A204.1 (cell line): ENCODE results near the gene IL16.
"Not testable (repeated sequence)": the region's sequence is repeated elsewhere in the genome, so short reads cannot be mapped to it uniquely, and the experiment has no call there.

Experiments used
- FAIRE-seq: peaks from 2 replicates; lab custom pipeline; 2012; peaks lifted over from hg19 to GRCh38; lab: Jason Lieb, UNC

The IL16 gene

DNA sequence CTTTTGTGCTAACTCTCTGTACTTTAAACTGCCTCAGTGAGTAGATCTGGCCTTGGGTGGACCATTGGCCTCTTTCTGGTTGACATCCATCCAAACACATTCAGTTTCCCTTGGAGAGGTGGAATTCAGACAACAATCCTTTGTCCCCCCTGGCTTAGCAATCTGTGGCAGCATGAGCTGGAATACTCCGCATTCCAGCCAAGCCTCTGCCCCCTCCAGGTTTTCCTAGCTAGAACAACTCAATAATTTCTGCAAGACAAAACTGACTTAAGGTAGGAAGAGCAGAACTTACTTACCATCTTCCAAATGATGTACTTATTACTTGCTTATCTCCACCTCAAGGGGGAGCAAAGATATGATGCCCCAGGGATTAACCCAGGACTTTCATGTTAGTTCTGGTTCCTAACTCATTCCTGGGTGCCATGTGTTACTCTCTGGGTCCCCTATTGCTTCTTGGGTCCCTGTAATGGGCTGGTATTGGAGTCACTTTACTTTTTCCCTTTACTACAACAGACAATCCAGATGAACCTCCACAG lies 21.8 kb upstream of the IL16 start:
- FAIRE-seq: no peak

- FAIRE-seq: no peak
Measured at GRCh38 chr15:81175496-81175895, 21.2 kb upstream of the IL16 start.

GRCh38 chr15:81176291-81176893 lies 20.3 kb upstream of the IL16 start:
- no peak for FAIRE-seq

DNA sequence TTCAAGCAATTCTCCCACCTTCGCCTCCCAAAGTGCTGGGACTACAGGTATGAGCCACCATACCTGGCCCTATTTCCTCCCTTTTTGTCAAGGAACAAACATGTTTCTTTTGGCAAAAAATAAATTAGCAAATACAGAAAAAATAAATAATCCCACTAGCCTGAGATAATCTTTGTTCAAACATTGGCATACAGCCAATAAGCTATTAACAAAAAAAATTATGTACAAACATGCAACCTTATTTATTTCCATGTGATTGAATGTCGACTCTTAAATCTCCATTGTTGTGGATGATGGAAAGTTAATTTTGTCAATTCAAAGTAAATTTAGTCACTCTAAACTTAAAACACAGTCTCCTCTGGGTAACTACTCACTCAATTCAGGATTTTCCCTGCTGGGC lies 18.3 kb upstream of the IL16 start:
- FAIRE-seq: no peak

- FAIRE-seq: no peak
Measured at GRCh38 chr15:81181220-81181619, 15.5 kb upstream of the IL16 start.

DNA sequence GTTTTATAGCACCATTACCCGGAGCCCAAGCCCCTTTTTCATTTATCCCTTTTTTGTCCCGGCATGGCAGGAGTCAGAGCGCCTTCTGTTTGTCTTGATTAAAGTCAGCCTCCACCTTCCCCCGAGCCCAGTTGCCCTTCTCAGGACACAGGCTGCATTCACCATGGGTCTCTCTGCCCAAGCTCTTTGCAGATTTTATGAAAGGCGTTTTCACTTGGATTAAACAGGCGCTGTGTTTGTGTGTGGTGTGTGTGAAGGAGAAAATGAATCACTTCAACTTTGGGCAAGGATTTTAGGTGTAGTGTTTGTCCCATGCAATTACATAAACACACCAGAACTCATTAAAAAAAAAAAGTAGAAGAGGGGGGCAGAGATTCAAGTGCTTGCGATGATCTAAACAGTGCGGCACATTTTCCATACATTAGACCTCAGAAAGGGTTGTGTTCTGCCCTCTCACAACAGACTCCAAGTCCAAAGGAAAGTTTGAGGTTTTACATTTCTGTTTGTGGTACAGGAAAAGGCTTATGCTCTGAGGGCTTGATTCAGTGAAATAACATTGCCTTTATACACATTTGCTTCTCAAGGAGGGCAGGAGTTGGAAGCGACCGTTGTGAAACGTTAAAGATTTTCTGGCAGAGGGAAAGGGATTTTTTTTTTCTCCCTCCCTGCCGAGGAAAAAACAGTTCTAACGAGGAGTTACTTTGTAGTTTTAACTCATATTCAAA lies 14.5 kb upstream of the IL16 start:
- no peak for FAIRE-seq

GRCh38 chr15:81182756-81183438 lies 13.8 kb upstream of the IL16 start:
- no peak for FAIRE-seq

- no peak for FAIRE-seq
Measured at GRCh38 chr15:81183439-81183775, 13.3 kb upstream of the IL16 start.

DNA sequence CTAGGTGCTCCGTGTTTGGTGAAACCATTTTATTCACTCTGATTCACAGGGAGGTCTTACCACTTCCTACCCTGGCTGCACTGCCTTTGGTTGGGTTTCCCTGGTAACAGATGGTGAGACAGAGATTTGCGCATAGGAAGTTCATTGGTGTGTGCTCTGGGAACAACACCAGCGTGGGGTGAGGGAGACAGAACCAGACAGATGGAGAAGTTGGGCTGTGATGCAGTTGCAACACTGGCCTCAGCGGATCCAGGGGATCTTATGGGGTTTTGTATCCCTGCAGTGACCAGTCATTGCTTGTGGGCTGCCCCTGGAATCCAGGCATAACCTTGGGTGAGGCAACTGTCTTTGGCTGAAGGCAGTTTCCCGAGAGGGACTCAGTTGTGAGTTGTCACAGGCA lies 12.5 kb upstream of the IL16 start:
- no peak for FAIRE-seq

GRCh38 chr15:81185631-81186295 lies 10.9 kb upstream of the IL16 start:
- FAIRE-seq: no peak

GRCh38 chr15:81188354-81188753 lies 8.3 kb upstream of the IL16 start:
- no peak for FAIRE-seq

GRCh38 chr15:81189583-81190283 lies 6.9 kb upstream of the IL16 start:
- FAIRE-seq: no peak

DNA sequence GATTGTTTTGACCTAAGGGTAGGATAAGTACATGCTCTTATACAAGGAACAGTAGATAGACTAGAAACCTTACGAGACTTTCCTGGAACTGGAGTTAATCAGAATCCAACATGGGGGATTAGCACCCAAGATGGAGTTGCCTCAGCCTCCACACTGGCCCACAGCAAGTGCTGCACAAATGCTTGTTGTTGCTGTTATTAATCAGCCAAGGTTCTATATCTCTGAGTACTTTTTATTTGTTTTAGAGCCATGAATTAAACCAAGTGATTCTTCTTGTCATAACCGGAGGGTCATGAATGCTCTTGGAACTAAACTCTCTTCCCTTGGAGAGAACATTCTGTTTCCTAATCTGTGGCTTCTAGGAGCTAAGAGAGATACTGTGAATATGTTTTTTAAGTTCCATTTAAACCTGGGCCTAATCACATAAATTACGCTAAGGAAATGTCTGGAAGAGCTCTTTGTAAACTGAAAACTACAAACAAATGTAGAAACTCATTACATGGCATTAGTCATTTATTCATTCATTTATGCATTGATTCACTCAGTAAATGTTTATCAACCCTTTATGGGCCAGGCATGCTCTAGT lies 5.7 kb upstream of the IL16 start:
- FAIRE-seq: no peak

DNA sequence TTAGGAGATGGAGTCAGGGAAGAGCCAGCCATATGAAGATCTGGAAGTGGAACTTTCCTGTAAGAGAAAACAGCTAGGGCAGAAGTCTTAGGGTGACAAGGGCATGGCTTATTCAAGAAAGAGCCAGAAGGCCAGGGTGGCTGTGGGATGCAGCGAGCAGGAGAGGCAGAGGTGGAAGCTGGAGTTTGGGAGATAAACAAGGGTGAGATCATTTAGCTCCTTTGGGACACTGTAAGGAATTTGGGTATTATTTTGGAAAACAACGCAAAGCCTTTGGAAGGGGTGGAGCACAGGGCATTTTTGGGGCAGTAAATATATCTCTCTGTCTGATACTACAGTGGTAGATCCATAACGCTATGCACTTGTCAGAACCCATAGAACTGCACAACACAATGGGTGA lies 5.0 kb upstream of the IL16 start:
- FAIRE-seq: no peak

- no peak for FAIRE-seq
Measured at GRCh38 chr15:81194723-81195122, 2.0 kb upstream of the IL16 start.

- no peak for FAIRE-seq
Measured at GRCh38 chr15:81195339-81195864, 1.3 kb upstream of the IL16 start.

GRCh38 chr15:81197255-81197630 lies 564 bp downstream of the IL16 start:
- no peak for FAIRE-seq

GRCh38 chr15:81197688-81198281 lies 1.1 kb downstream of the IL16 start:
- FAIRE-seq: no peak

DNA sequence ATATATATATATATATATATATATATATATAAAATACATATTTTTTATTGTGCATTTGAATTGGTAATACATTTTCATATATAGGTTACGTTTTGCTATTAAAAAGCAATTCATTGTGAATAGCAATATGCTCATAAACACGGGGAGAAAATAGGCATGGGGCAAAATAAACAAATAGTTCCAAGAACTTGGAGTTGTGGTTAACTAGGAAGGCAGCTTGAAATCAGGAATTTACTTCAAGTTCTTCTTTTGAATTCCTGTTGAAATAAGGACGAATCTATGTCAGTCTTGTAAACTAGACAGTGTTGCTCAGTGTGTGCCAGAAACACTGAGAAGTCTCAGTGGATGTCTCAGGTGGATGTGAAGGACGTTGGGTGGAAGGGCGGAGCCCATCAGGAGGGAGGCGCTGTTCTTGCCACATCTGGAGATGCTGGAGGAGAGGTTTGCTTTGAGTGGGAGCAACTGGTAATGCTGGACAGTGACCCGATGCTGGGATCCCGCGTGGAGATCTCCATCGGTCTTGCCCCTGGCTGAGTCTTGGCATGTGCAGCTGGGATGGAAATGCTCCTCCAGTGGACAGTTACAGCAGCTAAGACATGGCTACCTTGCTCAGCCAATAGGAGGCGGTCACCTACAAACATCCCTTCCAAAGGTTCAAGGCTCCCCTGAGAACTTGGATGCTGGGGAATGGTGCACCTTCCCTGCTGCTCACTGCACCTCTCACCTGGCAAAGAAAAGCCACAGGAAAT lies 2.5 kb downstream of the IL16 start:
- FAIRE-seq: no peak

- FAIRE-seq: no peak
Measured at GRCh38 chr15:81206018-81206417, 9.3 kb downstream of the IL16 start.

DNA sequence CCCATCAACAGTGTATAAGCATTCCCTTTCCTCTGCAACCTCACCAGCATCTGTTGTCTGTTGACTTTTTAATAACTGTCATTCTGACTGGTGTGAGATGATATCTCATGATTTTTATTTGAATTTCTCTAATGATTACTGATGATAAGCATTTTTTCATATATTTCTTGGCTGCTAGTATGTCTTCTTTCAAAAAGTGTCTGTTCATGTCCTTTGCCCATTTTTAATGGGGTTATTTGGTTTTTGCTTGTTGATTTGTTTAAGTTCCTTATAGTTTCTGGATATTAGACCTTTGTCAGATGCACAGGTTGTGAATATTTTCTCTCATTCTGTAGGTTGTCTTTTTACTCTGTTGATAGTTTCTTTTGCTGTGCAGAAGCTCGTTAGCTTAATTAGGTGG lies 11.3 kb downstream of the IL16 start:
- not testable (repeated sequence) for FAIRE-seq
